CD4-positive, alpha-beta T cell (primary cell): Measurements from ENCODE around the gene S100A2. TPM values are rescaled to one million over a fixed set of nuclear protein-coding genes. Genes with fewer than 3 reads are reported as not detected.

Experiments
- ATAC-seq: fragments of 200-7000 bp; cut with Tn5 transposase; one replicate; pipeline ENCODE4 v1.10.0; 2022; ENCODE audit warnings: mild to moderate bottlenecking; ENCODE audit not compliant: poor library complexity
- CTCF ChIA-PET: fragments of 350-600 bp; sonication (Branson Sonifier 250); formaldehyde crosslinking; loops from one replicate; lab custom pipeline; 2021; ENCODE audit warnings: antibody characterized with exemption, inconsistent platforms; lab: Charles Lee
- POLR2A ChIA-PET: fragments of 350-600 bp; sonication (Branson Sonifier 250); formaldehyde crosslinking; loops from one replicate; lab custom pipeline; 2021; ENCODE audit warnings: antibody characterized with exemption, inconsistent platforms; lab: Charles Lee
- DNase-seq, 14 experiments: peaks; one replicate each; pipeline ENCODE4 v3.0.0-alpha.2; 2013 to 2020; ENCODE audit warnings: mixed read lengths in 2 of 14
- H3K27ac ChIP-seq, 2 donors: one replicate each; pipeline versions ENCODE4 v1.5.1 to v1.7.0; 2013; ENCODE audit warnings: low read length in 2 of 2, low read depth in 1 of 2, mild to moderate bottlenecking in 1 of 2
- H3K27me3 ChIP-seq, 2 experiments: 1 replicate in 1 of 2; 2 replicates in 1 of 2; pipeline versions ENCODE4 v1.6.1 to v1.7.0; 2013; ENCODE audit warnings: low read length in 2 of 2, control low read depth in 1 of 2, mild to moderate bottlenecking in 1 of 2, moderate library complexity in 1 of 2; ENCODE audit not compliant: insufficient read depth in 2 of 2, control insufficient read depth in 1 of 2
- H3K36me3 ChIP-seq: one replicate; pipeline ENCODE4 v1.6.1; 2013; ENCODE audit warnings: low read length, control low read depth; ENCODE audit not compliant: insufficient read depth
- H3K4me1 ChIP-seq: one replicate; pipeline ENCODE4 v1.6.1; 2013; ENCODE audit warnings: low read length, control low read depth; ENCODE audit not compliant: insufficient read depth
- H3K4me3 ChIP-seq: one replicate; pipeline ENCODE4 v1.5.1; 2013; ENCODE audit warnings: mild to moderate bottlenecking, low read length, moderate library complexity
- H3K9me3 ChIP-seq, 2 experiments: 1 replicate in 1 of 2; 2 replicates in 1 of 2; pipeline versions ENCODE4 v1.6.1 to v1.7.0; 2013; ENCODE audit warnings: low read length in 2 of 2, mild to moderate bottlenecking in 2 of 2, control low read depth in 1 of 2, moderate library complexity in 1 of 2; ENCODE audit not compliant: control insufficient read depth in 1 of 2, insufficient read depth in 1 of 2
- H3K27ac Mint-ChIP-seq: one replicate; pipeline ENCODE4 v1.8.0; 2020; ENCODE audit warnings: mixed read lengths
- H3K27me3 Mint-ChIP-seq: one replicate; pipeline ENCODE4 v1.8.0; 2021; ENCODE audit warnings: mixed read lengths
- H3K36me3 Mint-ChIP-seq: one replicate; pipeline ENCODE4 v1.8.0; 2021; ENCODE audit warnings: low read depth, mixed read lengths
- H3K4me1 Mint-ChIP-seq: one replicate; pipeline ENCODE4 v1.8.0; 2021; ENCODE audit warnings: low read depth, mixed read lengths
- H3K4me3 Mint-ChIP-seq: one replicate; pipeline ENCODE4 v1.8.0; 2020; ENCODE audit warnings: mild to moderate bottlenecking, mixed read lengths
- H3K9me3 Mint-ChIP-seq: one replicate; pipeline ENCODE4 v1.8.0; 2020; ENCODE audit warnings: mixed read lengths
- CTCF ChIP-seq: fragments of 200-600 bp; IDR thresholded peaks from one replicate; pipeline ENCODE4 v1.8.0; 2022; ENCODE audit warnings: antibody characterized with exemption, mild to moderate bottlenecking
- intact Hi-C, 2 experiments: fragments of 100-400 bp; cut with DNase I in 1 of 2; cut with micrococcal nuclease in 1 of 2; formaldehyde crosslinking; loops; one replicate each; pipeline versions ENCODE4 v1.15.1 to v1.9.0; 2023 to 2025; cut with DNase I, micrococcal nuclease
- total RNA-seq, 174 experiments: library from RNA in 2 of 174; stranded (reverse) in 2 of 174; gene quantifications; one replicate each; pipeline ENCODE4 v1.2.3 and lab custom pipeline; 2021 to 2026

Gene S100A2
- total RNA-seq, 2 experiments from 2014 or later = not detected

DNA sequence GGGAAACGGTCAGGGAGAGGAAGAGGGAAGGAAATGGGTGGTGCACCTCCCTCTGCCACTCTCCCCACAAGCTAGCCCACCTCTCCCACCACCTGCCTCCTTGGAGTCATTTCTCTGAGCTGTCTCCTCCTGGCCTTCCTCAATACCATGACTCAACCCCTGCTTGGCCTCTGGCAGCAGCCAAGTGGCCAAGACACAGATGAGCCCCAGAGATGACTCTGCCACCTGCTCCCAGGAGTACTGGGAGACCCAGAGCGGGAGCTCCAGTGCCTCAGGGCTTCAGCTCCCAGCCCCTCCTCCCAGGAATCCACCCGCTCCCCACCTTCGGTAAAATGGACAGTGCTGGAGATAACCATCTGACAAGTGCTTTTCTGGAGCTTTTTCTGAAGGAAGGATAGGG lies 44.7 kb upstream of the S100A2 start:
- H3K4me1 ChIP-seq = no peaks in the 10 kb centered on the region
- Mint-ChIP-seq H3K27ac (no peak overlapping the region), H3K27me3 (no peaks in the 10 kb centered on the region), H3K9me3 (no peaks in the 10 kb centered on the region), H3K4me3 (no peak overlapping the region), H3K4me1 (no peaks in the 10 kb centered on the region), H3K36me3 (no peaks in the 10 kb centered on the region)
- intact Hi-C loops = no loop called here
- no peak overlapping the region for H3K4me3 ChIP-seq
- no peak for DNase-seq
- TF ChIP-seq CTCF = no peak
- H3K27ac ChIP-seq = no peak overlapping the region
- ChIA-PET POLR2A (no interaction called here), CTCF (no interaction called here)
- no peaks in the 10 kb centered on the region for H3K36me3 ChIP-seq
- no peaks in the 10 kb centered on the region for H3K9me3 ChIP-seq
- H3K27me3 ChIP-seq = no peaks in the 10 kb centered on the region
- ATAC-seq = no peak

- H3K4me3 ChIP-seq = no peak overlapping the region
- H3K4me1 ChIP-seq = no peaks in the 10 kb centered on the region
- H3K9me3 Mint-ChIP-seq = no peaks in the 10 kb centered on the region
- no peaks in the 10 kb centered on the region for H3K9me3 ChIP-seq
- no peaks in the 10 kb centered on the region for H3K36me3 Mint-ChIP-seq
- intact Hi-C loops = no loop called here
- H3K27me3 ChIP-seq = no peaks in the 10 kb centered on the region
- H3K27ac Mint-ChIP-seq = no peak overlapping the region
- DNase-seq (no peak), ATAC-seq (no peak)
- no peaks in the 10 kb centered on the region for H3K36me3 ChIP-seq
- CTCF ChIA-PET = no interaction called here
- POLR2A ChIA-PET = no interaction called here
- no peak overlapping the region for H3K4me3 Mint-ChIP-seq
- H3K27ac ChIP-seq = no peak overlapping the region
- H3K27me3 Mint-ChIP-seq = no peaks in the 10 kb centered on the region
- TF ChIP-seq CTCF = no peak
- no peaks in the 10 kb centered on the region for H3K4me1 Mint-ChIP-seq
Measured at GRCh38 chr1:153609585-153609907, 43.9 kb upstream of the S100A2 start.

GRCh38 chr1:153608742-153609584 lies 43.3 kb upstream of the S100A2 start:
- POLR2A ChIA-PET = no interaction called here
- Mint-ChIP-seq H3K9me3 (no peaks in the 10 kb centered on the region), H3K36me3 (no peaks in the 10 kb centered on the region), H3K4me3 (no peak overlapping the region), H3K27ac (no peak overlapping the region), H3K27me3 (no peaks in the 10 kb centered on the region), H3K4me1 (no peaks in the 10 kb centered on the region)
- H3K27ac ChIP-seq = no peak overlapping the region
- no peaks in the 10 kb centered on the region for H3K9me3 ChIP-seq
- no peak for ATAC-seq
- H3K36me3 ChIP-seq = no peaks in the 10 kb centered on the region
- H3K4me1 ChIP-seq = no peaks in the 10 kb centered on the region
- H3K27me3 ChIP-seq = no peaks in the 10 kb centered on the region
- no peak overlapping the region for H3K4me3 ChIP-seq
- intact Hi-C loops = no loop called here
- no peak for DNase-seq
- TF ChIP-seq CTCF = no peak
- CTCF ChIA-PET = no interaction called here
